Measurements from ENCODE around the gene DNAH2. TPM values are rescaled to one million over a fixed set of nuclear protein-coding genes. Genes with fewer than 3 reads are reported as not detected.

Gene DNAH2
- total RNA-seq, 2 donors from 2014 or later = 0.09 to 4.9 TPM

DNA sequence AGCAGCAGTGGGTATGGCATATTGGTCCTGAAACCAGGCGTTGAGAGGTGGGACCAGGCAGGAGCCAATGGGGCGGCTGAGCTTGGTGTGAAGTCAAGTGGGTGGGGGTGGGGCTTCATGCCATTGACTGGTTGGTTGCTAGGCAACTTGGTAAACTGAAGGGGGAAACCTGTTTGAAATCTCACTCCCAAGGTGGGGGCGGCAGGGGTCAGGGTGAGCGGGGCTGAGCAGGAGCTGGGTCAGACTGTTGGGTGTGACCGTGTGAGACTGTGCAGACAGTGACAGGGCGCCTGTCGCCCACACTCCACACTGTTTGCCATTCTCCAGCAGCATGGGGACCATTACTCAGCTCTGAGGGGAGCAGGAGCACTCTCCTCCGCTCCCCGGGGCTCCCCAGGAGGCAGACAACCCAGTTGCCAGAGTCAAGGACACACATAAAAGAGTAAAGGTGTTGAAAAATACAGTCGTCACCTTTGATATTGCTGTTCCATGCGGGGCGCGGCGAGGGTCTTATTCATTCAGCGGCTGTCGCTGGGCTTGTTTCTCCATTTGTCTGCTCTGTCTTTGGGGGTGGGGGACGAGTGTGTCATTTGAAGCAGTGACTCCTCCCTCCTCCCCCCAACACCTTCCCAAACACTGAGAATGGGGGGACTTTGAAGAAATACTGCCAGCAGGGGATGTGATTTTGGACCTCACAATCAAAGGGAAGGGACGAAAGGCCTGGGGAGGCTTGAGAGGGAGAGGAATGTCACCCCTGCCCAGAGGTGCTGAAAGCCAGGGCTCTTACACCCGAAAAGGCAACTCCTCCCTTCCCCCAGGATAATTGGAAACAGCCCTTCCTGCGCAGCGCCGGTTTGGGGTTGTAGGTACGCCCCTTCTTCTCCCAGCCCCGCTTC is 13.7 kb upstream of the DNAH2 start:
- DNase-seq (ENCODE audit: low spot score) = no peak
- no peak overlapping the region for H3K4me3 ChIP-seq
- no peaks in the 10 kb centered on the region for H3K9me3 ChIP-seq
- 45% methylated on average over 24 of the region's 24 CpGs for WGBS
- H3K27ac ChIP-seq = no peak overlapping the region
- no peaks in the 10 kb centered on the region for H3K27me3 ChIP-seq (replicated peaks; ENCODE audit: insufficient read depth)
- intact Hi-C loops (cut with DNase I) = no loop called here
- H3K36me3 ChIP-seq = peaks cover 0 to 7% of the 10 kb centered on the region in 2 donors
- H3K4me1 ChIP-seq (replicated peaks) = peaks cover 7% of the 10 kb centered on the region
- TF ChIP-seq POLR2AphosphoS5 (IDR thresholded peaks at IDR 0.05) = no peak
- TF ChIP-seq POLR2A (IDR thresholded peaks at IDR 0.05) = no peak
- TF ChIP-seq, protein P1, sequence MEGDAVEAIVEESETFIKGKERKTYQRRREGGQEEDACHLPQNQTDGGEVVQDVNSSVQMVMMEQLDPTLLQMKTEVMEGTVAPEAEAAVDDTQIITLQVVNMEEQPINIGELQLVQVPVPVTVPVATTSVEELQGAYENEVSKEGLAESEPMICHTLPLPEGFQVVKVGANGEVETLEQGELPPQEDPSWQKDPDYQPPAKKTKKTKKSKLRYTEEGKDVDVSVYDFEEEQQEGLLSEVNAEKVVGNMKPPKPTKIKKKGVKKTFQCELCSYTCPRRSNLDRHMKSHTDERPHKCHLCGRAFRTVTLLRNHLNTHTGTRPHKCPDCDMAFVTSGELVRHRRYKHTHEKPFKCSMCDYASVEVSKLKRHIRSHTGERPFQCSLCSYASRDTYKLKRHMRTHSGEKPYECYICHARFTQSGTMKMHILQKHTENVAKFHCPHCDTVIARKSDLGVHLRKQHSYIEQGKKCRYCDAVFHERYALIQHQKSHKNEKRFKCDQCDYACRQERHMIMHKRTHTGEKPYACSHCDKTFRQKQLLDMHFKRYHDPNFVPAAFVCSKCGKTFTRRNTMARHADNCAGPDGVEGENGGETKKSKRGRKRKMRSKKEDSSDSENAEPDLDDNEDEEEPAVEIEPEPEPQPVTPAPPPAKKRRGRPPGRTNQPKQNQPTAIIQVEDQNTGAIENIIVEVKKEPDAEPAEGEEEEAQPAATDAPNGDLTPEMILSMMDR (IDR thresholded peaks at IDR 0.05) = no peak

- Histone ChIP-seq H3K27me3 (replicated peaks; ENCODE audit: insufficient read depth) (no peaks in the 10 kb centered on the region), H3K27ac (no peak within 1 kb of the TSS)
- 2% methylated on average over 35 of the region's 45 CpGs for WGBS
Measured at GRCh38 chr17:7704601-7705268, 12.8 kb upstream of the DNAH2 start, which contains the start of gene EFNB3. TSS of gene EFNB3 (plus strand) at chr17:7705202. CDS start at chr17:7705599, 397 bp downstream.

DNA sequence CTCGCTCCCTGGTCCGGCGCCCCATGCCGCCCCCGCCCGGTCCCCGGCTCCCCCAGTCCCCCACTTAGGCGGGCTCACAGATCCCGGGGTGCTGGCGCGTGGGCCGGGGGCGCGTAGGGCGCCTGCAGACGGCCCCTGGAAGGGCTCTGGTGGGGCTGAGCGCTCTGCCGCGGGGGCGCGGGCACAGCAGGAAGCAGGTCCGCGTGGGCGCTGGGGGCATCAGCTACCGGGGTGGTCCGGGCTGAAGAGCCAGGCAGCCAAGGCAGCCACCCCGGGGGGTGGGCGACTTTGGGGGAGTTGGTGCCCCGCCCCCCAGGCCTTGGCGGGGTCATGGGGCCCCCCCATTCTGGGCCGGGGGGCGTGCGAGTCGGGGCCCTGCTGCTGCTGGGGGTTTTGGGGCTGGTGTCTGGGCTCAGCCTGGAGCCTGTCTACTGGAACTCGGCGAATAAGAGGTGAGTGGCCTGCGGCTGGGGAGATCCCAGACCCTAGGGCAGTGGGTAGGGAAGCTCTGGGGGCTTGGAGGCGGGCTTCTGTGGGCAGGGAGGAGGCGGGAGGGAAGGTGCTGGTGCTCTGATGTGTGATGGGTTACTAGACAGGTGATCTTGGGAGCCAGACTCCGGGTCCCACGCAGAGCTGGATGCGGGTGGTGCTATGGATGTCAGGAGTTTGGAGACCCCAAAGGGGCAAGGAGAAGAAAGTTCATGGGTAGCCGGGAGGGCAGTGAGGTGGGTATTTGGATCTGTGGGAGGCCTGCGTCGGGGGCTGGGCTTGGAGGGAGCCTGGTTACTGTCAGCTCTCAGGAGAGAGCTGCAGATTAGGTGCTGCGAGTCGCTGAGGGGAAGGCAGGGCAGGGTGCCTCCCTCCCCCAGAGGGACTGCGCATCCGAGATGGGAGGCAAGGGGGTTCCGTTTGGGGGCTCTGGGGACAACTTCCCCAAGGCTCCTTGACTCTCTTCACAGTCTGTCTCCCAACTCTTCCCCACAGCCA is 12.0 kb upstream of the DNAH2 start:
- Histone ChIP-seq H3K9me3 (no peaks in the 10 kb centered on the region), H3K36me3 (peaks cover 0 to 7% of the 10 kb centered on the region in 2 donors), H3K4me1 (replicated peaks) (peaks cover 7% of the 10 kb centered on the region), H3K27me3 (replicated peaks; ENCODE audit: insufficient read depth) (no peaks in the 10 kb centered on the region), H3K4me3 (peak overlapping the region; percentile 28 to 45), H3K27ac (no peak overlapping the region)
- no peak for DNase-seq (ENCODE audit: low spot score)
- WGBS = 8% methylated on average over 33 of the region's 50 CpGs
- intact Hi-C loops (cut with DNase I) = no loop called here
- TF ChIP-seq POLR2AphosphoS5 (IDR thresholded peaks at IDR 0.05) (no peak), POLR2A (IDR thresholded peaks at IDR 0.05) (no peak)
- TF ChIP-seq, protein P1 (IDR thresholded peaks at IDR 0.05) = no peak

More at GRCh38 chr17:7704601-7705268, 12.8 kb upstream of the DNAH2 start, which contains the start of gene EFNB3:
- peak within 1 kb of the TSS; percentile 28 to 45 for H3K4me3 ChIP-seq
- TF ChIP-seq POLR2AphosphoS5 (IDR thresholded peaks at IDR 0.05) (no peak), POLR2A (IDR thresholded peaks at IDR 0.05) (no peak)
- TF ChIP-seq, protein P1 (IDR thresholded peaks at IDR 0.05) = no peak
- H3K4me1 ChIP-seq (replicated peaks) = peaks cover 7% of the 10 kb centered on the region
- intact Hi-C loops (cut with DNase I) = no loop called here
- peaks cover 0 to 7% of the 10 kb centered on the region in 2 donors for H3K36me3 ChIP-seq
- peak; percentile 28 for DNase-seq (ENCODE audit: low spot score)
- no peaks in the 10 kb centered on the region for H3K9me3 ChIP-seq

GRCh38 chr17:7706631-7707354 is 10.8 kb upstream of the DNAH2 start:
- intact Hi-C loops (cut with DNase I) = no loop called here
- Histone ChIP-seq H3K4me1 (replicated peaks) (peaks cover 7% of the 10 kb centered on the region), H3K9me3 (no peaks in the 10 kb centered on the region), H3K27ac (no peak overlapping the region), H3K27me3 (replicated peaks; ENCODE audit: insufficient read depth) (no peaks in the 10 kb centered on the region), H3K4me3 (no peak overlapping the region), H3K36me3 (peaks cover 0 to 1% of the 10 kb centered on the region in 2 donors)
- DNase-seq (ENCODE audit: low spot score) = no peak
- no peak for TF ChIP-seq POLR2AphosphoS5 (IDR thresholded peaks at IDR 0.05)
- TF ChIP-seq, protein P1 (IDR thresholded peaks at IDR 0.05) = no peak
- no peak for TF ChIP-seq POLR2A (IDR thresholded peaks at IDR 0.05)
- 92% methylated on average over 3 of the region's 3 CpGs for WGBS

All from prostate gland (tissue), 2 donors.